Measurements from ENCODE around the gene ITM2C.

ITM2C gene

GRCh38 chr2:230864605-230865306, at the start of gene ITM2C:
TSS of gene ITM2C (plus strand) at chr2:230864942. CDS start at chr2:230865026, 84 bp downstream.
- DNase-seq (ENCODE audit: low read depth): peak; percentile 72

- no peak for DNase-seq (ENCODE audit: low read depth)
Measured at GRCh38 chr2:230815088-230815487, 49.7 kb upstream of the ITM2C start.

- DNase-seq (ENCODE audit: low read depth): no peak
Measured at GRCh38 chr2:230816735-230817134, 48.0 kb upstream of the ITM2C start.

GRCh38 chr2:230819433-230819832, 45.3 kb upstream of the ITM2C start:
- DNase-seq (ENCODE audit: low read depth): no peak

- DNase-seq (ENCODE audit: low read depth): no peak
Measured at GRCh38 chr2:230821261-230821990, 43.3 kb upstream of the ITM2C start.

- no peak for DNase-seq (ENCODE audit: low read depth)
Measured at GRCh38 chr2:230821991-230822520, 42.7 kb upstream of the ITM2C start.

GRCh38 chr2:230823264-230823964, 41.3 kb upstream of the ITM2C start:
- DNase-seq (ENCODE audit: low read depth): no peak

- peak; percentile 15 for DNase-seq (ENCODE audit: low read depth)
Measured at GRCh38 chr2:230824406-230824978, 40.2 kb upstream of the ITM2C start.

- no peak for DNase-seq (ENCODE audit: low read depth)
Measured at GRCh38 chr2:230825354-230825753, 39.4 kb upstream of the ITM2C start.

GRCh38 chr2:230827774-230828271, 36.9 kb upstream of the ITM2C start:
- DNase-seq (ENCODE audit: low read depth): no peak

GRCh38 chr2:230828272-230828961, 36.3 kb upstream of the ITM2C start:
- no peak for DNase-seq (ENCODE audit: low read depth)

GRCh38 chr2:230829293-230829692, 35.4 kb upstream of the ITM2C start:
- DNase-seq (ENCODE audit: low read depth): no peak

GRCh38 chr2:230829959-230830358, 34.8 kb upstream of the ITM2C start:
- no peak for DNase-seq (ENCODE audit: low read depth)

GRCh38 chr2:230830428-230830827, 34.3 kb upstream of the ITM2C start:
- no peak for DNase-seq (ENCODE audit: low read depth)

- DNase-seq (ENCODE audit: low read depth): no peak
Measured at GRCh38 chr2:230840301-230840700, 24.4 kb upstream of the ITM2C start.

GRCh38 chr2:230842473-230842872, 22.3 kb upstream of the ITM2C start:
- no peak for DNase-seq (ENCODE audit: low read depth)

- no peak for DNase-seq (ENCODE audit: low read depth)
Measured at GRCh38 chr2:230843132-230843531, 21.6 kb upstream of the ITM2C start.

GRCh38 chr2:230846360-230846759, 18.4 kb upstream of the ITM2C start:
- no peak for DNase-seq (ENCODE audit: low read depth)

- peak; percentile 70 for DNase-seq (ENCODE audit: low read depth)
Measured at GRCh38 chr2:230847883-230848388, 16.8 kb upstream of the ITM2C start.

GRCh38 chr2:230849633-230850357, 14.9 kb upstream of the ITM2C start:
- peak; percentile 50 for DNase-seq (ENCODE audit: low read depth)

- no peak for DNase-seq (ENCODE audit: low read depth)
Measured at GRCh38 chr2:230850358-230850658, 14.4 kb upstream of the ITM2C start.

Data from activated T-helper 1 cell treated with Interleukin-2 at 50 U/mL for 16 hours (primary cell).